Duodenal mucosa (tissue), 2 donors: ENCODE data around the gene CERK.

Experiments used
- H3K27ac ChIP-seq: one replicate; pipeline ENCODE4 v1.7.0; 2013; ENCODE audit warnings: low read depth, low read length
- H3K27me3 ChIP-seq, 2 donors: one replicate each; pipeline ENCODE4 v1.7.0; 2013; ENCODE audit warnings: low read length in 2 of 2, control low read depth in 1 of 2; ENCODE audit not compliant: insufficient read depth in 2 of 2, control insufficient read depth in 1 of 2
- H3K36me3 ChIP-seq, 2 donors: one replicate each; pipeline ENCODE4 v1.7.0; 2013; ENCODE audit warnings: low read length in 2 of 2, control low read depth in 1 of 2; ENCODE audit not compliant: insufficient read depth in 2 of 2, control insufficient read depth in 1 of 2
- H3K4me1 ChIP-seq, 2 donors: one replicate each; pipeline ENCODE4 v1.7.0; 2013; ENCODE audit warnings: low read length in 2 of 2, control low read depth in 1 of 2; ENCODE audit not compliant: insufficient read depth in 2 of 2, control insufficient read depth in 1 of 2
- H3K4me3 ChIP-seq, 2 donors: one replicate each; pipeline ENCODE4 v1.7.0; 2013; ENCODE audit warnings: low read length in 2 of 2, low read depth in 1 of 2
- H3K9ac ChIP-seq, 2 donors: one replicate each; pipeline ENCODE4 v1.7.0; 2013; ENCODE audit warnings: low read length in 2 of 2, low read depth in 1 of 2
- H3K9me3 ChIP-seq, 2 donors: one replicate each; pipeline ENCODE4 v1.7.0; 2013; ENCODE audit warnings: low read length in 2 of 2, control low read depth in 1 of 2; ENCODE audit not compliant: control insufficient read depth in 1 of 2

Gene CERK

DNA sequence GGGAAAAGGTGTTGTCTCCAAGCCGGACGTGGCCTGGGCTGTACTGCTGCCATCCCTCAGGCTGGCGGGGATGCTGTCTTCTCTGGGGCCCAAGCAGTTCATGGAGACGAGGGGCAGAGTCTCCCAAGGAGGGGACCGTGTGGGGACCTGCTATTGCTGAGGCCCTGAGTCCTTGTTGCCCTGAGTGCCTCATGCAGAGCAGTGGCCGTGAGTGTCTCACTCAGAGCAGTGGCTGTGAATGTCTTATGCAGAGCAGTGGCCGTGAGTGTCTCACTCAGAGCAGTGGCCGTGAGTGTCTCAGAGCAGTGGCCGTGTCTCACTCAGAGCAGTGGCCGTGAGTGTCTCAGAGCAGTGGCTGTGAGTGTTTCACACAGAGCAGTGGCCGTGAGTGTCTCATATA, 63.1 kb downstream of the CERK start:
- Histone ChIP-seq H3K9me3 (no peaks in the 10 kb centered on the region), H3K27me3 (no peaks in the 10 kb centered on the region), H3K27ac (no peak overlapping the region), H3K36me3 (peaks cover 6 to 52% of the 10 kb centered on the region in 2 donors), H3K9ac (no peak overlapping the region), H3K4me1 (peaks cover 7 to 9% of the 10 kb centered on the region in 2 donors), H3K4me3 (no peak overlapping the region)

DNA sequence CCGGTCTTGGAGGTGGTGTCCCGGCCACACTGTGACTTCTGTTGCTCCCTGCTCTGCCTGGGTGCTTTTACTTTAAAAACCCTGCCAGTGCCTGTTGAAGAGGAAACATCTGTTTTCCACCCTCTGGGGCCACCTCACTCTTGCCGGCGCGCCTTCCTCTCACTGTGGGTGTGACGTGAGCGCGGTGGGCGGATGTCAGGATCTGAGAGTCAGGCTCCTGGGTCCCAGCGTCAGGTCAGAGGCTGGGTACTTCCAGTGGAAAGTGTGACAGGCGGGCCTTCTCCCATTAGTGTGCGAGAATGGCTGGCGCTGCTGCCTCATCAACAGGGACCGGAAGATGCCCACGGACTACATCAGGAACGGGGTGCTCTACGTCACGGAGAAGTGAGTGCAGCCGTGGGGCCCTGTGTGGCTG, 63.7 kb downstream of the CERK start:
- H3K4me1 ChIP-seq: peaks cover 7 to 9% of the 10 kb centered on the region in 2 donors
- H3K27ac ChIP-seq: no peak overlapping the region

DNA sequence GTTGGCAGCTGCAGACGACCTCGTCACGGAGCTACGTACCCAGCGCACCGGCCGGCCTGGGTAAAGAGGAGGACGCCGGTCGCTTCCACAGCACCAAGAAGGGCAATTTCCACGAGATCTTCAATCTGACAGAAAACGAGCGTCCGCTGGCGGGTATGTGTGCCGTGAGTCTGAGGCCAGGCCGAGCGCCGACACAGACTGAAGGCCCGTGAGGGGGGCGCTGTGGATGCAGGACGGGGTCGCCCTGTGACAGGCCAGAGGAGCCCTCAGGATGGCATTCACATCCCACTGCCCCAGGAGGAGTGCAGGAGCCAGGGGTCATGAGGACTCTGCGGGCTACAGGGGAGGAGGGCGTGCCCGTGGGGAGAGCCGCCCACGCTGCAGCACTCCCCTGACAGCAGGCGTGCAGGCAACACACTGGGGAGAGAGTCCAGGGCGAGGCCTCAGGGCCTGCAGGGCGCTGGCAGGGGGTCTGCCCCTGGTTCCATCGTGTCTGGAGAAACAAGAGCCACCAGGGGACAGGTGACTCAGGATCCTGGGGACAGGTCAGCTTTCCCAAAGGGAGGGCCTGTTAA, 64.3 kb downstream of the CERK start:
- H3K27ac ChIP-seq: no peak overlapping the region
- no peak overlapping the region for H3K9ac ChIP-seq
- peaks cover 6 to 58% of the 10 kb centered on the region in 2 donors for H3K36me3 ChIP-seq
- no peak overlapping the region for H3K4me3 ChIP-seq
- H3K27me3 ChIP-seq: no peaks in the 10 kb centered on the region
- H3K4me1 ChIP-seq: peaks cover 7 to 9% of the 10 kb centered on the region in 2 donors
- H3K9me3 ChIP-seq: no peaks in the 10 kb centered on the region

More for the DNA sequence above, 63.7 kb downstream of the CERK start:
- H3K9ac ChIP-seq: no peak overlapping the region
- H3K4me3 ChIP-seq: no peak overlapping the region
- H3K27me3 ChIP-seq: no peaks in the 10 kb centered on the region
- no peaks in the 10 kb centered on the region for H3K9me3 ChIP-seq
- H3K36me3 ChIP-seq: peaks cover 6 to 52% of the 10 kb centered on the region in 2 donors

DNA sequence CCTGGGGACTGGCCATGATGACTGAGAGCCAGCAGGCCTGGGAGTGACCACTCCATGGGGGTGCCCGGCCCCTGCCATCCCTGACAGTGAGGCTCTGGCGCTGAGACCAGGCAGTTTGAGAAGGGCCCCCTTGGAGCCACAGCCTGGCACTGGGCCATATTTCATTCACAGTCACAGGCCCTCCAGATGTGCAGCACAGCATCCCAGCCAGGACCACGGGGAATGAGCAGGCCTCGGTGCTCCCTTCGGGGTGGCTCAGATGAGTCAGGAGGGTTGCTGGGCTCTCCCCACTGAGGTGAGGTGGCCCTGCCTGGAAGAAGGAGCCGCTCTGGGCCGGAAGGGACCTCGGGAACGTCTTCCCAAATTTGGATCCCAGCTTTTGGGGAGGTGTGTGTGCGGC, 64.8 kb downstream of the CERK start:
- no peaks in the 10 kb centered on the region for H3K27me3 ChIP-seq
- no peak overlapping the region for H3K9ac ChIP-seq
- no peak overlapping the region for H3K4me3 ChIP-seq
- no peak overlapping the region for H3K27ac ChIP-seq
- peaks cover 7 to 9% of the 10 kb centered on the region in 2 donors for H3K4me1 ChIP-seq
- H3K36me3 ChIP-seq: peaks cover 9 to 61% of the 10 kb centered on the region in 2 donors
- H3K9me3 ChIP-seq: no peaks in the 10 kb centered on the region

DNA sequence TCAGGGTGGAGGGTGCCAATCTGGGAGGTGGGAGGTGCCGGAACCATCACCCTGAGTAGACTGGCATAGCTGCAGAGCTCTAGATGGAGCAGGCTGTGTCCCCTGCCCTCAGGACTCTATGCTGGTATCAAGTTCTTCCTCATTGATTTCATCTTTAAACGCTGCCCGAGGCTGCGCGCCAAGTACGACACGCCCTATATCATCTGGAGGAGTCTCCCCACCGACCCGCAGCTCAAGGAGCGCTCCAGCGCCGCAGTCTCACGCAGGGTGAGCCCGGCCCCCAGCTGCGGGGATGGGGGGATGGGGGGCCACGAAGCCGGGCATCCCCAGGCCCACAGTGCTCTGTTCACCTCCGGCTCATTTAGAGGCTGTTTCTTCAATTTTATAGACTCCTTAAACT, 65.3 kb downstream of the CERK start:
- Histone ChIP-seq H3K27me3 (no peaks in the 10 kb centered on the region), H3K4me1 (peaks cover 7 to 9% of the 10 kb centered on the region in 2 donors), H3K36me3 (peaks cover 13 to 62% of the 10 kb centered on the region in 2 donors), H3K9ac (no peak overlapping the region), H3K4me3 (no peak overlapping the region), H3K9me3 (no peaks in the 10 kb centered on the region), H3K27ac (no peak overlapping the region)

DNA sequence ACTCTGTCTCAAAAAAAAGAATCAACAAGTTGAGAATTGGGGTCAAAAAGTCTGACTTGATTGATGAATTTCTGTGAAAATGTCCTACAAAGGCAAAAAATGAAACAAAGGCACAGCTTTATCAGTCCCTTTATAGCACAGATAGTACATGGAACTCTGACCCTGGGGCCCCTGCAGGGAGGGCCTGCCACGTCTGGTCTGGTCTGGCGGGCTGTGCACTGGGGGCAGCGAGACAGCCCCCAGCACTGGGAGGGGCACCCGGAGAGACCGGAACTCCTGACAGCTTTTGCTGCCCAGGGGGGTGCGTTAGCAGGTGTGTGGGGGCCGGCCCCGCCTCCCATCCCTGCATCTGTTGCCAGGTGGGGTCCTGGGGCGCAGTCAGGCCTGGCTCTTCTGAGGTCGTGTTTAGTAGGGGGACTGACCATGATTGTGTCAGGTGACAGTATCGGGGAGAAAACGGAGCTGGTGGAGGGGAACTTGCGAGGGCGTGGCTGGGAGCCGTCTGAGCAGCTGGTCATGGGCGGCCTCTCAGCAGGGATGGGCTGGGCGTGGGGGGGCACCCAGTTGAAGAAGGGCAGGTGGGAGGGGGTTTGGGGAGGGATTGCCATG, 66.1 kb downstream of the CERK start:
- Histone ChIP-seq H3K27me3 (no peaks in the 10 kb centered on the region), H3K36me3 (peaks cover 19 to 65% of the 10 kb centered on the region in 2 donors), H3K9ac (no peak overlapping the region), H3K9me3 (no peaks in the 10 kb centered on the region), H3K4me1 (peaks cover 7 to 9% of the 10 kb centered on the region in 2 donors), H3K4me3 (no peak overlapping the region), H3K27ac (no peak overlapping the region)

DNA sequence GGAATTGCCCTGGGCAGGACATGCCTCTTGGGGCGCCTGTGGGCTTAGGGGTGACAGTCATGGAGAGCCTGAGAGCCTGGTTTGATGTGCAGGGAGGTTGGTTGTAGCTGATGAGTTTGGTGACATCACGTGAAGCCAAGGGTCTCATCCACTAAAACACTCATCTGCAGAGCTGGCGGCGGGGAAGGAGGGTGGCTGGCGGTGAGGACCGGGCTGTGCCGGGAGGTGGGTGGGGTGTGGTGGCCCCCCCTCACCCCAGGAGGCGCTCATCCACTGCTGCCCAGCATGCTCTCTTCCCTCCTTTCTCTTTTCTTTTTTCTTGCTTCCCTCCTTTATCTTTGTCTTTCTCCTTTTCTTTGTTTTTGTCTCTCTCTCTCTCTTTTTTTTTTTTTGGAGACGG, 68.9 kb downstream of the CERK start:
- Histone ChIP-seq H3K27me3 (no peaks in the 10 kb centered on the region), H3K27ac (no peak overlapping the region), H3K4me1 (peaks cover 7 to 9% of the 10 kb centered on the region in 2 donors), H3K4me3 (no peak overlapping the region), H3K9me3 (no peaks in the 10 kb centered on the region), H3K36me3 (peaks cover 34 to 66% of the 10 kb centered on the region in 2 donors), H3K9ac (no peak overlapping the region)

DNA sequence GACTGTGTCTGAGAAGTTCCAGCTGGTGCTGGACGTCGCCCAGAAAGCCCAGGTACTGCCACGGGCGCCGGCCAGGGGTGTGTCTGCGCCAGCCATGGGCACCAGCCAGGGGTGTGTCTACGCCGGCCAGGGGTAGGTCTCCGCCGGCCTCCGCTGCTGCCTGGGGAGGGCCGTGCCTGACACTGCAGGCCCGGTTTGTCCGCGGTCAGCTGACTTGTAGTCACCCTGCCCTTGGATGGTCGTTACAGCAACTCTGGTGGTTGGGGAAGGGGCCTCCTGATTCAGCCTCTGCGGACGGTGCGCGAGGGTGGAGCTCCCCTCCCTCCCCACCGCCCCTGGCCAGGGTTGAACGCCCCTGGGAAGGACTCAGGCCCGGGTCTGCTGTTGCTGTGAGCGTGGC, 69.9 kb downstream of the CERK start:
- H3K9ac ChIP-seq: no peak overlapping the region
- H3K4me1 ChIP-seq: peaks cover 7 to 9% of the 10 kb centered on the region in 2 donors
- H3K9me3 ChIP-seq: no peaks in the 10 kb centered on the region
- H3K36me3 ChIP-seq: peaks cover 31 to 66% of the 10 kb centered on the region in 2 donors
- H3K4me3 ChIP-seq: no peak overlapping the region
- no peak overlapping the region for H3K27ac ChIP-seq
- H3K27me3 ChIP-seq: no peaks in the 10 kb centered on the region

DNA sequence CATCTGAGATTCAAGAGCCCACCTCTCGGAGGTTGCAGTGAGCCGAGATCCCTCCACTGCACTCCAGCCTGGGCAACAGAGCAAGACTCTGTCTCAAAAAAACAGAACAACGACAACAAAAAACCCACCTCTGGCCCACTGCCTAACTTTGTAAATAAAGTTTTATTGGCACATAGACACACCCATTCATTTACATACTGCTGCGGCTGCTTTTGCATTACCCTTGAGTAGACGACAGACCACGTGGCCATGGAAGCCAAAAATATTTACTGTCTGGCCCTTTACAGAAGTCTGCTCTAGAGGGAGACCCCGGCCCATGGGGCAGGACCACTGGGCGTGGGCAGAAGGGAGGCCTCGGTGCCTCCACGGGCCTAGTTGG, 70.8 kb downstream of the CERK start:
- no peaks in the 10 kb centered on the region for H3K27me3 ChIP-seq
- peaks cover 31 to 70% of the 10 kb centered on the region in 2 donors for H3K36me3 ChIP-seq
- no peak overlapping the region for H3K4me3 ChIP-seq
- H3K27ac ChIP-seq: no peak overlapping the region
- H3K4me1 ChIP-seq: peaks cover 2 to 4% of the 10 kb centered on the region in 2 donors
- no peaks in the 10 kb centered on the region for H3K9me3 ChIP-seq
- no peak overlapping the region for H3K9ac ChIP-seq

DNA sequence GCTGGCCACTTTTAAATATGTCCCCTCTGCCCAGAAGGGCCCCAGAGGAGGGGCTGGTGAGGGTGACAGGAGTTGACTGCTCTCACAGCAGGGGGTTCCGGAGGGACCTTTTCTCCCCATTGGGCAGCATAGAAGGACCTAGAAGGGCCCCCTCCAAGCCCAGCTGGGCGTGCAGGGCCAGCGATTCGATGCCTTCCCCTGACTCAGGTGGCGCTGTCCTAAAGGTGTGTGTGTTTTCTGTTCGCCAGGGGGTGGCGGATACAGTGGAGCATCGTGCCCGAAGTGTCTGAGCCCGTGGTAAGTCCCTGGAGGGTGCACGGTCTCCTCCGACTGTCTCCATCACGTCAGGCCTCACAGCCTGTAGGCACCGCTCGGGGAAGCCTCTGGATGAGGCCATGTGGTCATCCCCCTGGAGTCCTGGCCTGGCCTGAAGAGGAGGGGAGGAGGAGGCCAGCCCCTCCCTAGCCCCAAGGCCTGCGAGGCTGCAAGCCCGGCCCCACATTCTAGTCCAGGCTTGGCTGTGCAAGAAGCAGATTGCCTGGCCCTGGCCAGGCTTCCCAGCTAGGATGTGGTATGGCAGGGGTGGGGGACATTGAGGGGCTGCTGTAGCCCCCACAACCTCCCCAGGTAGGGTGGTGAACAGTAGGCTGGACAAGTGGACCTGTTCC, 71.3 kb downstream of the CERK start:
- Histone ChIP-seq H3K36me3 (peaks cover 31 to 70% of the 10 kb centered on the region in 2 donors), H3K4me3 (no peak overlapping the region), H3K27me3 (no peaks in the 10 kb centered on the region), H3K9ac (no peak overlapping the region), H3K27ac (no peak overlapping the region), H3K9me3 (no peaks in the 10 kb centered on the region), H3K4me1 (peaks cover under 1 to 6% of the 10 kb centered on the region in 2 donors)
